ENCODE results near the gene FRMD1. TPM values are rescaled to one million over a fixed set of nuclear protein-coding genes. Genes with fewer than 3 reads are reported as not detected.

The FRMD1 gene
- total and polyA plus RNA-seq, 10 of the 15 experiments (the other 5 are each of a cell fraction or from before 2014, with no cell fraction given), result not detected

DNA sequence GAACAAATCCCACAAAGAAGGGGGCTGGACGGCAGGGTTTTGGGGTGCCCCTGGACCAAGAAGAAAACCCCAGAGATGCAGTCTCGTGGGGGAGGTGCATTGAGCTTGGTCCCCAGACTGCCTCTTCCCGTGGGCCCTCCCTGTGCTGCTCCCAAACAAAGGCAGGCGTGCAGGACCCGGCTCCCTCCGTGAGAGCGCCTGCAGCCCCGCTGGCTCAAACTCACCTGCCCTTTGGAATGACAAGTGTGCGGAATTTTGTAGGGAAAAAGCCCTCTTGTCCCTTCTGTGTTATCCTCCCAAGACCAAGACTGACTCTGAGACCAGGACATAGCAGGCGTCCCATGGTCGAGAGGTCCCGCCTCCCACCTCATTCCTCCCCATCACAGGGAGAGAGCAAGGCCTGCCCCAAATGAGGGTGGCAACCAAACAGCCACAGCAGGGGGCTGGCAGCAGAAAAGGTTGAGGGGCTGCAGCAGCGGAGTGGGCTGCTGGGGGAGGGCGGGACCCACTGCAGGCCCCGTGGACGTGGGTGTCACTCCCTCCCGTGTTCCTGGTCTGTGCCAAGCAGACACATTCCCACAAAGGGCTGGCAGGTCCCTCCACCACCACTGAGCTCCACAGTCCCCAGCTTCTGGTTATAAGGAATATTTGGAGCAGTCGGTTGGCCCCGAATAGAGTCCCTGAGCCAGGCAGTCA, 5.6 kb upstream of the FRMD1 start:
- ChIA-PET POLR2A (no interaction called here), SMC1A (ENCODE audit: uncharacterized antibody, unreplicated experiment) (interaction anchor here (0.6 kb wide), 1 partner anchor 190 kb away, joined by 3 read pairs; no protein-coding TSS in a partner anchor), RAD21 (ENCODE audit: unreplicated experiment) (no interaction called here), CTCF (no interaction called here)
- no peaks in the 10 kb centered on the region for H3K4me1 ChIP-seq (ENCODE audit: control insufficient read depth, insufficient read depth, low read length)
- no peaks in the 10 kb centered on the region for H3K9me3 ChIP-seq (replicated peaks; ENCODE audit: control insufficient read depth, insufficient read depth, low read length)
- no peaks in the 10 kb centered on the region for H4K20me1 ChIP-seq (ENCODE audit: control insufficient read depth, insufficient read depth)
- no peak overlapping the region for H3K4me3 ChIP-seq
- ATAC-seq (no peak), FAIRE-seq (no peak), DNase-seq (ENCODE audit: low read depth, low spot score) (no peak)
- TF ChIP-seq EP300 (IDR thresholded peaks at IDR 0.05; ENCODE audit: borderline replicate concordance in 1 of 2, control insufficient read depth in 1 of 2, low read depth in 2 of 2, low read length in 2 of 2) (no peak), NFYA (IDR thresholded peaks at IDR 0.05; ENCODE audit: borderline replicate concordance, low read depth, low read length) (no peak), RFX5 (IDR thresholded peaks at IDR 0.05; ENCODE audit: low read depth, low read length) (no peak), EED (IDR thresholded peaks at IDR 0.05; ENCODE audit: low read depth) (no peak), ZNF24 (IDR thresholded peaks at IDR 0.05) (no peak), MXI1 (IDR thresholded peaks at IDR 0.05; ENCODE audit: low read depth, low read length) (no peak)
- no peaks in the 10 kb centered on the region for H3K36me3 ChIP-seq (ENCODE audit: control insufficient read depth in 2 of 2, insufficient read depth in 2 of 2, low read length in 1 of 2)
- no peak overlapping the region for H3K9ac ChIP-seq (ENCODE audit: control insufficient read depth, insufficient read depth, low read length)
- H2AFZ ChIP-seq (ENCODE audit: control insufficient read depth, low read depth, low read length), result no peak overlapping the region
- H3K4me2 ChIP-seq (ENCODE audit: control insufficient read depth, insufficient read depth), result no peak overlapping the region
- no peaks in the 10 kb centered on the region for H3K27me3 ChIP-seq (replicated peaks in 1 of 2; ENCODE audit: control insufficient read depth in 2 of 2, insufficient read depth in 2 of 2, low read length in 1 of 2)
- in situ Hi-C loops (cut with MboI) (no loop called here), intact Hi-C loops (cut with micrococcal nuclease; ENCODE audit: unreplicated experiment) (no loop called here)
- WGBS (ENCODE audit: insufficient coverage, insufficient replicate concordance, low lambda C conversion rate, missing lambda C conversion rate), result 31% methylated on average over 19 of the region's 19 CpGs
- no peak overlapping the region for H3K27ac ChIP-seq (ENCODE audit: control insufficient read depth, insufficient read depth)
- BruUV-seq (replicated peaks), result no TSS peak
- H3K79me2 ChIP-seq (ENCODE audit: control insufficient read depth, insufficient read depth, low read length), result no peaks in the 10 kb centered on the region

DNA sequence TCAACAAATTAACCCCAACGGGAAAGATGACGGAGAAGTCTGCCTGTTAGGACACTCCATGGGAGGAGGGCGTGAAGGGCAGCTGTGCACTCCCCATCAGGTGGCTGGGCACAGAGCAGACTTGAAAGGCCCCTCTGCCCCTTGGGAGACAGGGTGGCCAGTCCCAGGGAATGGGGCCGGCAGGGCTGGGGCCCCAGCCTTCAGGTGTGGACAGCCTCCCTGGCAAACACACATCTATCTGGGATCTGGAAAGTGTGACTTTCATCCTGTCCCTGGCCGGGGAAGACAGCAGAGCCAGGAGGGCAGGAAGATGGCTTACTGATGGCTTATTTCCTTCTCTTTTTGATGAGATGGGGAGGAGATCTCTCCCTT, 4.5 kb upstream of the FRMD1 start:
- intact Hi-C loops (cut with micrococcal nuclease; ENCODE audit: unreplicated experiment) (no loop called here), in situ Hi-C loops (cut with MboI) (no loop called here)
- 71% methylated on average over 1 of the region's 5 CpGs for WGBS (ENCODE audit: insufficient coverage, insufficient replicate concordance, low lambda C conversion rate, missing lambda C conversion rate)
- CTCF ChIA-PET, result no interaction called here
- SMC1A ChIA-PET (ENCODE audit: uncharacterized antibody, unreplicated experiment), result no interaction called here
- no peak for ATAC-seq
- RAD21 ChIA-PET (ENCODE audit: unreplicated experiment), result no interaction called here
- DNase-seq (ENCODE audit: low read depth, low spot score), result no peak
- Histone ChIP-seq H3K27me3 (replicated peaks in 1 of 2; ENCODE audit: control insufficient read depth in 2 of 2, insufficient read depth in 2 of 2, low read length in 1 of 2) (no peaks in the 10 kb centered on the region), H3K9ac (ENCODE audit: control insufficient read depth, insufficient read depth, low read length) (no peak overlapping the region), H3K4me1 (ENCODE audit: control insufficient read depth, insufficient read depth, low read length) (no peaks in the 10 kb centered on the region), H3K9me3 (replicated peaks; ENCODE audit: control insufficient read depth, insufficient read depth, low read length) (no peaks in the 10 kb centered on the region), H2AFZ (ENCODE audit: control insufficient read depth, low read depth, low read length) (no peak overlapping the region), H3K36me3 (ENCODE audit: control insufficient read depth in 2 of 2, insufficient read depth in 2 of 2, low read length in 1 of 2) (no peaks in the 10 kb centered on the region), H4K20me1 (ENCODE audit: control insufficient read depth, insufficient read depth) (no peaks in the 10 kb centered on the region), H3K4me3 (no peak overlapping the region), H3K79me2 (ENCODE audit: control insufficient read depth, insufficient read depth, low read length) (no peaks in the 10 kb centered on the region), H3K27ac (ENCODE audit: control insufficient read depth, insufficient read depth) (no peak overlapping the region), H3K4me2 (ENCODE audit: control insufficient read depth, insufficient read depth) (no peak overlapping the region)
- POLR2A ChIA-PET, result no interaction called here
- BruUV-seq (replicated peaks), result no TSS peak
- no peak for FAIRE-seq
- TF ChIP-seq, protein P1, sequence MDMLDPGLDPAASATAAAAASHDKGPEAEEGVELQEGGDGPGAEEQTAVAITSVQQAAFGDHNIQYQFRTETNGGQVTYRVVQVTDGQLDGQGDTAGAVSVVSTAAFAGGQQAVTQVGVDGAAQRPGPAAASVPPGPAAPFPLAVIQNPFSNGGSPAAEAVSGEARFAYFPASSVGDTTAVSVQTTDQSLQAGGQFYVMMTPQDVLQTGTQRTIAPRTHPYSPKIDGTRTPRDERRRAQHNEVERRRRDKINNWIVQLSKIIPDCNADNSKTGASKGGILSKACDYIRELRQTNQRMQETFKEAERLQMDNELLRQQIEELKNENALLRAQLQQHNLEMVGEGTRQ (IDR thresholded peaks at IDR 0.05; ENCODE audit: borderline replicate concordance, low read depth, low read length), result no peak
- TF ChIP-seq NFYB (IDR thresholded peaks at IDR 0.05; ENCODE audit: insufficient read depth, low read depth, low read length), result no peak
- TF ChIP-seq FOXK2 (IDR thresholded peaks at IDR 0.05), result no peak
- TF ChIP-seq BCL3 (IDR thresholded peaks at IDR 0.05; ENCODE audit: borderline replicate concordance, insufficient read depth, low read depth, low read length, poor library complexity, severe bottlenecking), result no peak
- no peak for TF ChIP-seq BMI1 (IDR thresholded peaks at IDR 0.05; ENCODE audit: borderline replicate concordance)
- TF ChIP-seq EZH2 (IDR thresholded peaks at IDR 0.05; ENCODE audit: borderline replicate concordance, control insufficient read depth, low read depth, low read length), result no peak
